ENCODE data around the gene SRMS.
A peak's percentile ranks its signal among the peaks of the same experiment; 100 is the strongest.

SRMS gene

GRCh38 chr20:63547725-63548480 is at the start of gene SRMS:
SRMS (minus strand) TSS chr20:63547749; CDS start chr20:63547463, 286 bp downstream.
- FAIRE-seq (no peak), DNase-seq (ENCODE audit: extremely low spot score, insufficient read length, low read depth) (no peak)

GRCh38 chr20:63596423-63596822 is 48.9 kb upstream of the SRMS start:
- FAIRE-seq (no peak), DNase-seq (ENCODE audit: extremely low spot score, insufficient read length, low read depth) (no peak)

- DNase-seq (ENCODE audit: extremely low spot score, insufficient read length, low read depth) (no peak), FAIRE-seq (no peak)
Measured at GRCh38 chr20:63595416-63596127, 48.0 kb upstream of the SRMS start.

DNA sequence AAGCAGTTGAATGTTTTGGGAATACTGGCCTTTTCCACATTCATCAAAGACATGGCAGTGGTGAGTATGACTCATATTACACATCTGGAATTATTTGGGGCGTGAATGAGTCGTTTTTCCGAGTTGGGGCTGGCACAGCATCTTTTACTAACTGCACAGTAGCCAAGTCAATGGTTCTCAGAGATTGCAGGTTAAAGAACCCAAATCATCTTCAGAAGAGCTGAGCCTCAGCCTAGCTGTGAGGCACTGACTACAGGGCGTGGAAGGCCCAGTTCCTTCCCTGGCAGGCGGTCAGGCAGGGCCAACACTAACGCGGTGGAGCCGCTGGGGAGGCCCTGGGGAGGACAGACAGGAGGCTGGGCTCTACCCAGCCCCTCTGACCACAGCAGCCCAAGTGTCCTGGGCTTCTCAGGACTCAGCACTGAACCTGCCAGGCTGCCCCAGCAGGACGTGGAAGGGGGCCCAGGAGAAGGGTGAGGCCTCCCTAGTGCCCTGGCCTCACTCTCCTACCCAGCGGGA is 46.6 kb upstream of the SRMS start:
- FAIRE-seq (no peak), DNase-seq (ENCODE audit: extremely low spot score, insufficient read length, low read depth) (no peak)

DNA sequence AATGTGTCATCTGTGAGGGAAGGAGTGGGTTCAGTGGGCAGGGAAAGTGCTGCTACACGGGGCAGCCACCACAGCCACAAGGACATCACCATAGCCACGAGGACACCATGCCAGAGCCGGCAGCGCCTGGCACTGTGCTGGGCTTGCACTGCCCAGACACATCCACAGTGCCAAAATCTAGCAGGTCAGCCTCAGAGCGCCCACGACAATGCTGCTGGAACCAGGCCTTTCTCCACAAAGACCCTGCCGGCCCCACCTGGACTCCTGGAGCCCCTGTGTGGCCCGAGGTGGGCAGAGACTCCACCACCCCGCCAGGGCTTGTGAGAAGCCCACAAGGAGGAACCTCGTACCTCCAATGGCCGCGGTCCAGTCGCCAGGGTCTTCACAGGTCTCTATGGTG is 45.1 kb upstream of the SRMS start:
- no peak for DNase-seq (ENCODE audit: extremely low spot score, insufficient read length, low read depth)
- FAIRE-seq = no peak

- FAIRE-seq (no peak), DNase-seq (ENCODE audit: extremely low spot score, insufficient read length, low read depth) (no peak)
Measured at GRCh38 chr20:63591786-63592355, 44.3 kb upstream of the SRMS start.

DNA sequence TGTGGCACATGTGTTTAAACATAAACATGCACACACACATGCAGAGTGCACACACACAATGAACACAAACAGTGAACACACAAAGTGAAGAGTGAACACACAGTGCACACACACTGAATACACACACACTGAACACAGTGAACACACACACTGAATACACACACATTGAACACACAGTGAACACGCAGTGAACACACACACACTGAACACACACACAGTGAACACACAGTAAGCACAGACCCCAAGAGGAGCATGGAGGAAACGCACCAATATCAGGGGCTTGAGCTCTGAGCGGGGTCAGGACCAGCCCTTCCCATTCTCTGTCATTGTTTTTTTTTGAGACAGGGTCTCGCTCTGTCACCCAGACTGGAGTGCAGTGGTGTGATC is 43.6 kb upstream of the SRMS start:
- DNase-seq (ENCODE audit: extremely low spot score, insufficient read length, low read depth) (no peak), FAIRE-seq (no peak)

DNA sequence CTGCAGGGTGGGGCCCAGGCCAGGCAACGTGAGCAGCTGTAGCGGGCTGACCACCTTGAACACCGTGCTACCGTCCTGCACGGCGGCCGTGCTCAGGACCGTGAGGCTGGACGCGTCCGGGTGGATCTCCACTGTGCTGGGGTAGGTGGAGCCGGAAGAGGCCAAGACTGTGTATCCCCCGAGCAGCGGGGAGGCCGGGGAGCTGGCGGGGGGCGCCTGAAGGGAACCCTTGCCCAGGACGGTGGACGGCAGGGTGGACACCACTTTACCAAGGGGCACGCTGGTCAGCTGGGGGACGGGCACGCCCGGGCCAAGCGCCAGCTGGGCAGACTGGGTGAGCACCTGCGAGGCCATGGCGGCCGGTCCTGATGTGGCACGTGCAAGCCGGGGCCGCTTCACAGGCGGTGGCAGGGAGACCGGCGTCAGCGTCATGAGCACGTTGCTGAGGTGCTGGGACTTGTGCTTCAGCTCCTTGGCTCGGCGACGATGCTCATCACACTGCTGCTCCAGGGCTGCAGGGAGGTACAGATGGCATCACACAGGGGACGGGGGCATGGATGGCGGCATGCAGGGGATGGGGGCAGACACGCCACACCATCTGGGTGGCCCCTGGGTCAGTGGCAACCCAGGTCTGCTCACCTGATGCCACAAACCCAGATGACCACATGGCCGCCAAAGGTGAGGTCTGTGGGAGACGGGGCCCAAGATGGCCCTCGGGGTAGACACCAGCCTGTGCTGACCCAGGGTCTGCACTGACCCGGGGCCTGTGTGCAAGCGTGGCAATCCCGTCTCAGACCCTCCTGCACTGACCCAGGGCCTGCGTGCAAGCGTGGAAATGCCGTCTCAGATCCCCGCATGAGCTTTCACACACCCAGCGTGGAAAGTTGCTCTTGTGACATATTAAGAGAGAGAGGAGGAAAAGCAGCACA is 42.9 kb upstream of the SRMS start:
- DNase-seq (ENCODE audit: extremely low spot score, insufficient read length, low read depth) (no peak), FAIRE-seq (no peak)

DNA sequence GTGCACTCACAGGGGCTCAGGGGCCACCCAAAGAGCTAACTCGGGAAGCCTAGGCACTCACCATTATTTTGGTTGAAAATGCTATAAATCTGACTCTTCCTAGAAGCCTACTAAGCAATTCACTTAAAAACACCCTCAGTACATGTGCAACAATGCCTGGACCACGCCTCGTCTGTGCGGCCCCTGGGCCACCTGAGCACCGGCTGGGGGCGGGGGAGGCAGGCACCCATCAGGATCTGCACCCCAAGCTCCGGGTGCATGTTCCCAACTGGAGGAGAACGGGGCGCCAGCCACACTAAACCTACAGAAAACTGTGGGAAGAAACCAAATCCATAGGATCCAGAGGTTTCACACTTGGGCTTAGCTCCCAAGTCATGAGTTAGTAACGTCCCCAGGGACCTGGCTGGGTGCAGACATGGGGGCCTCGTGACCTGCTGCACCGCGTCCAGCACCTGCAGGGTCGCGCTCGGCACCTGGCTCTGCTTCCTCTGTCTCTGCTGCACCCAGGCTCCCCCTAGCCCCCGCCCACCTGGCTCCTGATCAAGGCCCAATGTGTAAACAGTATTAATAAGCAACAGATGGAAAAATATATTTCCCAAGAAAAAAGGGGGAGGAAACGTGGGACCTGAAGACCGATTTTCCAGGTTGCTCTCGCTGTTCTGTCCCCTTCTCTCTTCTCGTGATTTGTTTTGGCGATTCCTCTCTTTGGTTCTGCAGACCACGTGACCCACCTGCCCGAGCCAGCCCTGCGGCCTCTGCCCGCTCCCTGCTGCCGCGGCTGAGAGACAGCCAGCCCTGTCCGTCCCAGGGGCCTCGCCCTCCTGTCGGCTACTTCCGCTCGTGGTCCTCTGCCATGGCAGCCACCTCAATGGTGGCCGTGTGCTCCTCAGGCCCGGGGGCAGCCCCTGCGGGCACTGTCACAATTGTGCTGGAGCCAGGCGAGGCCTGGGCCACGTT is 42.0 kb upstream of the SRMS start:
- no peak for FAIRE-seq
- DNase-seq (ENCODE audit: extremely low spot score, insufficient read length, low read depth) = no peak

DNA sequence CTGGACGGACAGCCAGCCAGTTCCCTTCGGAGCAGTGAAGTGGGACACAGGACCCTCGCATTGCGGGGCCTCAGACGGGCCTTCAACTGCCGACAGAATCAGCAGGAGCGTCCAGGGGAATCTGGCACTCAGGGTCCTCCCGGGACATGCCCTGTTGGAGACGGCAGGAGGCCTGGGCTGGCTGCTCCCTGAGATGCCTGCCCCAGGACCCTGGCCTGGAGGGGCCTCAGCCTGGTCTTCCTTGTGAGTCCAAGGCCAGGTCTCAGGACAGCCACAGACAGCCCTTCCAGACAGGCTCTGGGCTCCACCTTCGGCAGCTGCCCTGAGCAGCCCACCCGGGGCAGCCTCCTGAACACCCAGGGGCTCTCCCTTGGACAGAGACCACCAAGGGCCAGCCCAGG is 41.1 kb upstream of the SRMS start:
- FAIRE-seq (no peak), DNase-seq (ENCODE audit: extremely low spot score, insufficient read length, low read depth) (no peak)

- no peak for DNase-seq (ENCODE audit: extremely low spot score, insufficient read length, low read depth)
Measured at GRCh38 chr20:63587776-63588591, 40.4 kb upstream of the SRMS start.

GRCh38 chr20:63587256-63587655 is 39.7 kb upstream of the SRMS start:
- FAIRE-seq = no peak

More at GRCh38 chr20:63587776-63588591, 40.4 kb upstream of the SRMS start:
- no peak for FAIRE-seq

DNA sequence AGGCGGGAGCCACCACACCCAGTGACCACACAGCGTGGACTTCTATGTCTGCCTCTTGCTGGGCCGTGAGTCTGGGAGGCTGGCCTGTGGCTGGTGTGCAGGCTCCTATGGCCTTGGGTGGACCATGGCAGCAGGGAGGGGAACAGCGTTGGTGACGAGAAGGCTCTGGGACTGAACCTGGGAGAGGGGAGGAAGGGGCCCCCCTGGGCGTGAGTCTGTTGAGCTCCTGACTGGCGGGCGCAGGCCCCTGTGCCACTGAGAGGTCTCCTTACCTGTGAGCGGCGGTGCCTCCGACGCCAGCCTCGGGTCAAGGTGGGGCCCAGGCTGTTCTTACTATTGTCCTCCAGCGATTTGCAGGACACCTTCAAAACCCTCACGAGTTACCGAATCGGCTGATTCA is 39.2 kb upstream of the SRMS start:
- no peak for DNase-seq (ENCODE audit: extremely low spot score, insufficient read length, low read depth)
- FAIRE-seq = no peak

More at GRCh38 chr20:63587256-63587655, 39.7 kb upstream of the SRMS start:
- DNase-seq (ENCODE audit: extremely low spot score, insufficient read length, low read depth) = no peak

- FAIRE-seq (no peak), DNase-seq (ENCODE audit: extremely low spot score, insufficient read length, low read depth) (no peak)
Measured at GRCh38 chr20:63585616-63586565, 38.3 kb upstream of the SRMS start.

DNA sequence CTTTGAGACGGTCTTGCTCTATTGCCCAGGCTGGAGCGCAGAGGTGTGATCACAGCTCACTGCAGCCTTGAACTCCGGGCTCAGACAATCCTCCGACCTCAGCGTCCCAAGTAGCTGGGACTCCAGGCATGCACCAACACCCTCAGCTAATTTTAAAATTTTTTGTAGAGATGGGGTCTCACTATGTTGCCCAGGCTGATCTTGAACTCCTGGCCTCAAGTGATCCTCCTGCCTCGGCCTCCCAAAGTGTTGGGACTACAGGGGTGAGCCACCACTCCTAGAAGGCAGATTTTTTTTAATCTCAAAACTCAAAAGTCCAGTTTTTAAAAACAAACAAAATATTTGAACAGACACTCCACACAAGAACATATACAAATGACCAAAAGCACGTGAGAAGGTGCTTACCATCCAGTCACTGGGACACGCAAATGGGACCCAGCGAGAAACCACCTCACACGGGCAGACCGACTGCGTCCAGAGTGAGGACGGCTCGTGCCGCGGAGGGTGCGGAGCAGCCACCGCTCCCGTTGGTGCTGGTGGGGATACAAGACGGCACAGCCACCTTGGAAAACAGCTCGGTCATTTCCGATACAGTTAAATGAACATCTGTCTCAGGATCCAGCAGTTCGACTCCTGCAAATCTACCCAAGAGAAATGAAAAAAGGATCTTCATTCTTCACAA is 35.0 kb upstream of the SRMS start:
- DNase-seq (ENCODE audit: extremely low spot score, insufficient read length, low read depth) (no peak), FAIRE-seq (no peak)

DNA sequence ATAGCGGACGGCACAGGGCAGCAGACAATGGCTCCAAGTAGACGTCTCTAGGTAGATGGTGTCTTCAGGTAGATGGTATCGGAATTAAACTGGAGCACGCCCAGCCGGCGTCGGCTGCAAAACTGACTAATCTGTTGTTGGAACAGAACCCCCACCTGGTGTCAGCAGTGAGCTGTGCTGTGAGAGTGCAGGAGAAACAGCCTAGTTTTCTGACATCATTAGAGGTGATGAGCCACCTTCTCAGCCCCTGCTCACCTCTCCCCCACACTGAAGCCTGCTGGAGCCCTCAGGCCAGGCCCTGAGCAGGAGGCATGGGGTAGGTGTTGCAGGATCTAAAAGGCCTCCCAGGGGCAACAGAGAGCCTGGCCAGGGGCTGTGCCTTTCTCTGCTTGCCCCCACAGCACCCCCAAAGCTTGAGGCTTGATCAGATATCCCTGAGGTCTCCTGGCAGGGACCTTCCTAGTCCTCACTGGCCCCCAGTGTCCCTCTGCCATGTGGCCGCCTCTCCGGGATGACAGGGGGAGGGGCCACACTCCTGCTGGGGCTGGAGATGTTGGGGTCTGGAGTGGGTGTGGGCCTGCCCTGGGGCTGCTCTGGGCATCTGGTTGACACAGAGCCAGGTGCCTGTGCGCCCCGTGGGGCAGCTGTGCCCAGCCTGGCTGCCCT is 33.4 kb upstream of the SRMS start:
- DNase-seq (ENCODE audit: extremely low spot score, insufficient read length, low read depth) (peak; percentile 48), FAIRE-seq (peak; percentile 45)

Data from GM18507 (cell line).